ENCODE results near the gene PRKAG2.
A peak's percentile ranks its signal among the peaks of the same experiment; 100 is the strongest.

The PRKAG2 gene

DNA sequence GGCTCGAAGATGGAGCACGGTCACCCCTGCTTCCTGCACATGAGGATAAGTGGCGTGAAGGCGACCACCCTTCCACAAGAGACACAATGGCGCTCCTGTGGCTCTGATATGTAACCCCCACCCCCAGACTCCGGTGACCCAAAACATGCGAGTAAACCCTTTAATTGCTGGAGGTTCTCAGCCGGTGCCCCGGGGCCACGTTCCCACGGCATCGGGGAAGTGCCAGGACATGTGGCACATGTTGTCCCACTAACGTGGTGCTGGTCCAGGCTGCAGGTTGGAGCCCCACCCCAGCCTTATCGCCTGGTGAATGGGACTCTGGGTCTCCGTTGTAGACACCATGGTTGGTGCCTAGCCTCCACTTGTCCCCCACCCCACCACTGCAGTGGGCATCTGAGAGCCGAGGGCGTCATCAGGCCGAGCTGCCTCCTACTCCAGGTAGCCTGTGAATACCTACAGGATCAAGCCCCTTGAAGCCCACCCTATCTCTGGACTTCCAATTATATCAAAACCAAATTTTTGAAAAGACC lies 132.8 kb downstream of the PRKAG2 start:
- DNase-seq (ENCODE audit: extremely low spot score), result no peak
- TF ChIP-seq, protein P1, sequence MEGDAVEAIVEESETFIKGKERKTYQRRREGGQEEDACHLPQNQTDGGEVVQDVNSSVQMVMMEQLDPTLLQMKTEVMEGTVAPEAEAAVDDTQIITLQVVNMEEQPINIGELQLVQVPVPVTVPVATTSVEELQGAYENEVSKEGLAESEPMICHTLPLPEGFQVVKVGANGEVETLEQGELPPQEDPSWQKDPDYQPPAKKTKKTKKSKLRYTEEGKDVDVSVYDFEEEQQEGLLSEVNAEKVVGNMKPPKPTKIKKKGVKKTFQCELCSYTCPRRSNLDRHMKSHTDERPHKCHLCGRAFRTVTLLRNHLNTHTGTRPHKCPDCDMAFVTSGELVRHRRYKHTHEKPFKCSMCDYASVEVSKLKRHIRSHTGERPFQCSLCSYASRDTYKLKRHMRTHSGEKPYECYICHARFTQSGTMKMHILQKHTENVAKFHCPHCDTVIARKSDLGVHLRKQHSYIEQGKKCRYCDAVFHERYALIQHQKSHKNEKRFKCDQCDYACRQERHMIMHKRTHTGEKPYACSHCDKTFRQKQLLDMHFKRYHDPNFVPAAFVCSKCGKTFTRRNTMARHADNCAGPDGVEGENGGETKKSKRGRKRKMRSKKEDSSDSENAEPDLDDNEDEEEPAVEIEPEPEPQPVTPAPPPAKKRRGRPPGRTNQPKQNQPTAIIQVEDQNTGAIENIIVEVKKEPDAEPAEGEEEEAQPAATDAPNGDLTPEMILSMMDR (IDR thresholded peaks at IDR 0.05; ENCODE audit: control extremely low read depth, extremely low read depth, low read depth, missing control alignments), result no peak
- CTCF ChIA-PET, result interaction anchor here (0.7 kb wide), 1 partner anchor 16 kb away, joined by 3 read pairs; no protein-coding TSS in a partner anchor
- POLR2A ChIA-PET, result no interaction called here

DNA sequence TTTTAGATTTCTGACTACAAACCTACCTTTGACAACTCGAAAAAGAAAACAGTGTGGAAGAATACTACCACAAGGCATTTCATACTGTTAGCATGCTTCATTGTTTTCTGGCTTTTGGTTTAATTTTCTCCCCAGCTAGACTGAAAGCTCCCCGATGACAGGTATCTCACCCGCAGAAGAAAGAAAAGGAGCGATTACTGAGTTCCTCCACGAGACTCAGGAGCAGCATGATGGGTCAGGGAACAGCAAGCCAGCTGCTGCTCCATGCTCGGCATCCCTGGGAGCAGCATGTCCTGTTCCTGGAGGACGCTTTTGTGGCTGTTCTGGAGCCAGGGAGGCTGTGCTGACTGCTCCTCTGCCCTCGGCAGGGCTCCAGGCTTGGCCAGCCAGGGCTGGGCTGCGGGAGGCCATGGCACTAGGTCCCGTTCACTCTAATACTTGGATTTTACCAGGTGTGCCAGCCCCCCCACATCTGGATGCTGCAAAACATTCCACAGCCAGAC lies 133.4 kb downstream of the PRKAG2 start:
- no peak for DNase-seq (ENCODE audit: extremely low spot score)
- TF ChIP-seq, protein P1 (IDR thresholded peaks at IDR 0.05; ENCODE audit: control extremely low read depth, extremely low read depth, low read depth, missing control alignments), result no peak
- ChIA-PET CTCF (interaction anchor here (0.7 to 1.1 kb wide), 2 partner anchors 16 to 52 kb away, joined by 3 read pairs; no protein-coding TSS in a partner anchor), POLR2A (no interaction called here)

DNA sequence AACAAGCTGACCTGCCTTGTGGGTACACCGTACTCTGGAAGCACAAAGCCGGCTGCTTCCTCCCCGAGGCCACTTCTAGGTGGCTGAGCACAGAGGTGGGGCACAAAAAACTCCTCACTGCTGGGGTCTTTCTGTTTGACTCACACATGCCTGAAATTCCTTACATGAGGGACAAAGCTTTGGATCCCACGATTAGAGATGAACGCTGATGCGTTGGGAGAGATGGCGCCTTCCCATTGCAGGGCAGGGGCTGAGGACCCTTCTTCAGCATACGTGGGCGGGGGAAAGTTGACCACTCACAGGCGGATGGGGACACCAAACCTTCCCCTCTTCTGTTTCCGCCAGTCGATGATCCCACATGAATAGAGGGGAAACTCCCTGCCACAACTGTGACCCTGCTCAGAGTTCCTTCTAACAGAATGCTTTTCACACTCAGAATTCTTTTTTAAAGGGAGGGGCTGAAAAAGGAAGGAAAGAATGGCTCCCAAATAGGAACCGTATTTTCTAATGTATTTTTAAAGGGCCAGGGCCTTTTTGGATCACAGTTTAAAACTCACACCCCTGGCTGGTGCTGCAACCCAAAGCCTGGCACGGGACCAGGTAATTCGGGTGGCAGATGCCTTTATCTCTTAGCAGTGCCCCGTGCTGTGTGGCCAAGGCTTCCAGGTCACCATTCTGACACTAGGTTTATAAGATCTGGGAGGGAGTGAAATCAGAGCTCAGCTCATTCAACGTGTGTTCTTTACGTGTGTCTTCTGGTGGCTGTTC lies 134.0 kb downstream of the PRKAG2 start:
- CTCF ChIA-PET, result interaction anchor here (1.1 kb wide), 1 partner anchor 53 kb away, joined by 3 read pairs; no protein-coding TSS in a partner anchor
- POLR2A ChIA-PET, result no interaction called here
- TF ChIP-seq, protein P1 (IDR thresholded peaks at IDR 0.05; ENCODE audit: control extremely low read depth, extremely low read depth, low read depth, missing control alignments), result no peak
- DNase-seq (ENCODE audit: extremely low spot score), result peak; percentile 46

DNA sequence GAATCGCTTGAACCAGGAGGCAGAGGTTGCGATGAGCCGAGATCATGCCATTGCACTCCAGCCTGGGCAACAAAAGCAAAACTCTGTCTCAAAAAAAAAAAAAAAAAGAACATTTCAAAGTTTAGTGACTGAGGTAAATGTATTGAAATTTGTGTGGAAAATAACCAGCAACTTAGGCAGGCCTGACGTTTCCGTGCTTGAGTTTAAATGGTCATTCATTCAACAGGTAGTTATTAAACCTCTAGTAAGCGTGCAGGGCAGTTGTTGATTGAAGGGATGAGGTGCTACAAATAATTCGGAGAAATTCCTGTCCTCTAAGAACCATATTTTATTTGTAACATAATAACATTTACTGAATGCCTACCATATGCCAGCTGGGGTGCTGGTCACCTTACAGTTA lies 135.3 kb downstream of the PRKAG2 start:
- CTCF ChIA-PET, result no interaction called here
- TF ChIP-seq, protein P1 (IDR thresholded peaks at IDR 0.05; ENCODE audit: control extremely low read depth, extremely low read depth, low read depth, missing control alignments), result no peak
- POLR2A ChIA-PET, result interaction anchor here (0.7 kb wide), 1 partner anchor 924 kb away, joined by 3 read pairs; no protein-coding TSS in a partner anchor
- no peak for DNase-seq (ENCODE audit: extremely low spot score)

DNA sequence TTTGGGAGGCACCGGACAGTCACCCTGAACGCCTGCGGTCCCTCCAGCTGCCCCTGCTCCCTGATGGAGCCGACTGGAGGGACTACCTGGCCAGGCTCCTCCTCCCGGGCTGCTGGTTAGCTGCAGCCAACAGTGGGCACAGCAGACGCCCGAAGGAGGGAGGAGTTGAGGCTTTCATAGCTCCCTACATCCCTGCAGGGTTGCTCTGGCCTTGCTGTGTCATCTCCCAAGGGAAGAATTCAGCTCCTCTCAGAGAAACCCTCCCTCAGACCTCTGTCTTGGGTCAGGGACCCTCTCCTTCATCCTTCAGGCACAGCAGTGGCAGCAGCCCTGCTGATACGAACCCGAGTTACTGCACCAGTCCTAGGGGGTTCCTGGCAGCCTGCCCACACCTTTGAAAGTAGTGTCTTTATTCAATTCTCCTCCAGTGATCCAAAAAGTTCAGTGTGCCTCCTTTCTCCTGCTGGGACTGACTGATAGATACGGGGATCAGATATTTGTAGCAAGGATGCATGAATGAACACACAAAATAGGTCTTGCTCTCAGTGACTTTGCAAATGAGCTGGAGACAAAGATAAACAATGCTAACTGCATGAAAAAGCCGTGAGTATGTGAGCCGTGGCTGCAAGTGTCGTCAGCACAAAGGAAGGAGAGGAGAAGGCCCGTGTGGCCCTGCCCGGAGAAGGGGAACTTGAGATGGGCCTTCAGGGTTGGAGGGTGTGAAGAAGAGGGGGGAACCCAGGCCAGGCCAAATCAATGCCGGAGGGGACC lies 136.6 kb downstream of the PRKAG2 start:
- CTCF ChIA-PET, result interaction anchor here (0.7 to 1.0 kb wide), 2 partner anchors 9 to 19 kb away, joined by 3 read pairs; no protein-coding TSS in a partner anchor
- DNase-seq (ENCODE audit: extremely low spot score), result no peak
- TF ChIP-seq, protein P1 (IDR thresholded peaks at IDR 0.05; ENCODE audit: control extremely low read depth, extremely low read depth, low read depth, missing control alignments), result no peak
- POLR2A ChIA-PET, result interaction anchor here (0.6 kb wide), 1 partner anchor 223 kb away, joined by 4 read pairs; no protein-coding TSS in a partner anchor

DNA sequence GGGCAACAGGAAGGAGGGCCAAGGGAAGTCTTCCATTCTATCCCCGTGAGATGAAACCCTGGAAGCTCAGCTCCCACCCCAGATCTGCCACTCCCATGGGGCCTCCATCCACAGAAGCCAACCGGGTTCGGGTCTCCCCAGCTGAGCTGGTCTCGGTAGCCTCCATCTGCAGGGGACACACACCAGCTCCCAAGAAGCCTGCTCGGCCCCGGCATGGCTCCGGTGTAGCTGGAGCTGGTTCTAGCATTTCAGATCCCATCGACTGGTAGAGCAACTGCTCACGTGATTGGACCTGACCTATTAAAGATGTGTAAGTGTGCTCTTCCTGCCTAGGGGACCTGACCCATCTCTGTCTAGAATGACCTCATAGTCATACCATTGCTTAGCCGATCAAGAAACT lies 138.0 kb downstream of the PRKAG2 start:
- TF ChIP-seq, protein P1 (IDR thresholded peaks at IDR 0.05; ENCODE audit: control extremely low read depth, extremely low read depth, low read depth, missing control alignments), result no peak
- ChIA-PET CTCF (no interaction called here), POLR2A (no interaction called here)
- DNase-seq (ENCODE audit: extremely low spot score), result no peak
